Activated CD4-positive, alpha-beta T cell treated with anti-CD3 and anti-CD28 coated beads for 36 hours (primary cell): ENCODE measurements around the gene FILIP1. TPM values are rescaled to one million over a fixed set of nuclear protein-coding genes. Genes with fewer than 3 reads are reported as not detected.

Source experiments
- ATAC-seq: fragments of 200-7000 bp; cut with Tn5 transposase; one replicate; pipeline ENCODE4 v1.10.0; 2021; ENCODE audit warnings: mild to moderate bottlenecking, moderate library complexity
- CTCF ChIA-PET: fragments of 350-600 bp; sonication (Branson Sonifier 250); formaldehyde crosslinking; loops from one replicate; lab custom pipeline; 2021; ENCODE audit warnings: antibody characterized with exemption; lab: Charles Lee
- POLR2A ChIA-PET: fragments of 350-600 bp; sonication (Branson Sonifier 250); formaldehyde crosslinking; loops from one replicate; lab custom pipeline; 2021; ENCODE audit warnings: antibody characterized with exemption, inconsistent platforms; lab: Charles Lee
- DNase-seq: peaks from one replicate; pipeline ENCODE4 v3.0.0-alpha.2; 2020
- H3K27ac Mint-ChIP-seq: one replicate; pipeline ENCODE4 v1.8.0; 2021; ENCODE audit warnings: mixed read lengths
- H3K27me3 Mint-ChIP-seq: one replicate; pipeline ENCODE4 v1.8.0; 2021; ENCODE audit warnings: mixed read lengths
- H3K36me3 Mint-ChIP-seq: one replicate; pipeline ENCODE4 v1.8.0; 2021; ENCODE audit warnings: low read depth, mixed read lengths
- H3K4me1 Mint-ChIP-seq: one replicate; pipeline ENCODE4 v1.8.0; 2021; ENCODE audit warnings: mixed read lengths
- H3K4me3 Mint-ChIP-seq: one replicate; pipeline ENCODE4 v1.8.0; 2021; ENCODE audit warnings: mild to moderate bottlenecking, moderate library complexity, mixed read lengths
- H3K9me3 Mint-ChIP-seq: one replicate; pipeline ENCODE4 v1.8.0; 2021; ENCODE audit warnings: low read depth, mixed read lengths
- intact Hi-C, 2 experiments: fragments of 100-400 bp; cut with DNase I in 1 of 2; cut with micrococcal nuclease in 1 of 2; formaldehyde crosslinking; loops; one replicate each; pipeline versions ENCODE4 v1.14.2 to v1.15.1; 2022 to 2024; cut with DNase I, micrococcal nuclease
- total RNA-seq, 2 experiments: library from RNA; stranded (reverse); gene quantifications; one replicate each; pipeline ENCODE4 v1.2.3, GENCODE V29; 2021

FILIP1 gene
- total RNA-seq, 2 experiments from 2014 or later, result not detected

DNA sequence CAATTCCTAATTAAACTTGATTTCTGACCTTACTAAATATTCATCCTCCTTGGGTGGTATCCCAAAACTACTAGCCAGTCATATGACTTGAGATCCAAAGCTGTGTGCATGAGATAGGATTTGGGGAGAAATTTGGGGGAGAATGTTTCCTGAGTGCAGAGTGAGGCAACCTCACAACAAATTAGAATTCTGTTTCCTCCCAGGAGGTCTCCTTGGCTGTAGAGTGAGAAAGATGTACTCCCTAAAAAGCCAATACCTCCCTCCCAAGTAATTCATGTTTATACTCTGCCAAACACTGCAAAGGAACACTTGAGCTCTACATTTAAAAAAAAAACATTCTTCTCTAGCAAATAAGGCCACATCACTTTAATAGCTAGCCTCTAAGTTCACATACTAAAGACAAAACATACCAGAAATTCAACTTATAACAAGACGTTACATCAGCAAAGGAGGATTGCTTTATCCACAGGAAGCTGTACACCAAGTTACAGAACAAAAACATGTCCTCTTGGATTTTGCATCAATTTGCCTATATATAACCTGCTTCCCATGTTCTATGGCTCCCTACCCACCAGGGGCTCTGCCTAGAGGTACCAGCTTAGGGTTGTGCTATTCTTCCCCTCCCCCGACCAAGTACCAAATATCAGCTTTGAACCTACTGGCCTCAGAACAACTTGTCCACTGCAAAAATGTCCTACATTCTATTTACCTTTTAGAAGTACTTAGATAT lies 193.6 kb downstream of the FILIP1 start:
- no peaks in the 10 kb centered on the region for H3K4me1 Mint-ChIP-seq
- peaks cover 2% of the 10 kb centered on the region for H3K27me3 Mint-ChIP-seq
- no peak for ATAC-seq
- intact Hi-C loops, result loop anchor here (5.0 kb wide), 1 partner anchor 247 kb away; no protein-coding TSS in a partner anchor
- H3K9me3 Mint-ChIP-seq, result no peaks in the 10 kb centered on the region
- POLR2A ChIA-PET, result no interaction called here
- H3K27ac Mint-ChIP-seq, result no peak overlapping the region
- no peaks in the 10 kb centered on the region for H3K36me3 Mint-ChIP-seq
- CTCF ChIA-PET, result interaction anchor here (0.7 to 1.3 kb wide), 3 partner anchors 11 to 499 kb away, joined by 3 read pairs; no protein-coding TSS in a partner anchor
- no peak for DNase-seq
- H3K4me3 Mint-ChIP-seq, result no peak overlapping the region

DNA sequence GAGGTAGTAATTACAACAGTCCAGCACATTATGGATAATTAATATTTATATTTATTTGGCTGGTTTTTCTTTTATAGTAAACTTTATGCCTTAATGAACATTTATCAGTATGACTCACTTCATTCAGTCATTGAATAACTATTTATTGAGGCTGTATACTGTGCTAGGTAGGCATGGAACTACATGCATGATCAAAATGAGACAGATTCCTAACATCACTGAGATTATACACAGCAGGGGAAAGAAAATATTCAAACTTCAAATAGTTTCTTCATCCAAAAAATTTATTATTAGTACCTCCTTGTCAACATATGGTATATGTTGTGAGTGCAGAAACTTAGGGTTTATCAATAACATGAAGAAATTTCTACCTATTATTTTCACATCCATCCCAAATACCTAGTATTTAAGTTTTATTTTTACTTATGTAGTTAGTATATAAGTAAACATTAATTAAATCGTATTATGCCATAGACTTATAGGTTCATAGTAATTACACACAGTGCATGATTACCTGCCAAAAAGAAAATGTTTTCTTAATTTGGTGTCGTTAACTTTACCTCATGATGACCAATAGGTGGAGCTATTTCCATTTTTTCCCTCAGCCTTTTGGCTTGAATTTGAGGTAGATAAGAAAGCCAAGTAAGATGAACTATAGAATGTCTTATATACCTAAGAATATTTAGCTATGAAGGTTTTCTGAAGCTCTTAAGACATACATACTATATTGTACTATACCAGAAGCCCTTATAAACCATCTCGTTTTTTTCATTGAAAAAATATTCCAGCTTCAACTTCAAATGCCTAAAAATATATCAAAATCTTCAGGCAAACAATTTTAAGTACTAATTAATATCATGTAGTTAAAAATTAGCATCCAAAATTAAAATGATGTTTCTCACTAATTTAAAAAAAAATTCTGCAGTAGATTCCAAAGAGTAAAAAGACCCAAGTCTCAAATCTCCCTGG lies 196.5 kb downstream of the FILIP1 start:
- DNase-seq (no peak), ATAC-seq (peak; percentile 42)
- no peaks in the 10 kb centered on the region for H3K4me1 Mint-ChIP-seq
- no peak overlapping the region for H3K27ac Mint-ChIP-seq
- H3K9me3 Mint-ChIP-seq, result no peaks in the 10 kb centered on the region
- ChIA-PET POLR2A (no interaction called here), CTCF (interaction anchor here (0.6 to 1.2 kb wide), 21 partner anchors 9 to 1674 kb away, joined by 3 to 10 read pairs (median 3); no protein-coding TSS in a partner anchor)
- intact Hi-C loops, result loop anchor here (1.0 to 5.0 kb wide), 3 partner anchors 31 to 250 kb away; no protein-coding TSS in a partner anchor
- H3K27me3 Mint-ChIP-seq, result no peaks in the 10 kb centered on the region
- H3K4me3 Mint-ChIP-seq, result no peak overlapping the region
- no peaks in the 10 kb centered on the region for H3K36me3 Mint-ChIP-seq

DNA sequence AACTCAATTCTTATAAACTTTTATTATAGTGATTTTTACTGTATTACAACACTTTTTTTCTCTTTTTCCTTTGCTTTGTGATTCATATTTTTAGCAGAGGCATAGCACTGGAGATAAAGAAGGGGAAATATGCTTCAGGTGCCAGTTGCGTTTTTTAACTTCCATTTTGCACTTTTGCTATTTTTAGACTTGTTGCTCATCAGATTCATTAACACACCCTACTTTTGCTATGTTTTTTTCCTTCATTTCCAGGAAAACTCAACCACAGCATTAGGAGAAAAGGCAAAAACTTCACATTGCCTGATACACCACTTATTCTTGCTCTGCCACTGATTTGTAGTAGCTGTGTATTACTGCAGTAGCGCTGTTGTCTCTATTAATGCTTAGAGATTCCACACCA lies 201.0 kb downstream of the FILIP1 start:
- DNase-seq (no peak), ATAC-seq (no peak)
- Mint-ChIP-seq H3K27me3 (no peaks in the 10 kb centered on the region), H3K9me3 (no peaks in the 10 kb centered on the region), H3K4me1 (peaks cover 7% of the 10 kb centered on the region), H3K36me3 (peaks cover 8% of the 10 kb centered on the region), H3K27ac (no peak overlapping the region), H3K4me3 (no peak overlapping the region)
- CTCF ChIA-PET, result no interaction called here
- intact Hi-C loops, result no loop called here
- POLR2A ChIA-PET, result no interaction called here

DNA sequence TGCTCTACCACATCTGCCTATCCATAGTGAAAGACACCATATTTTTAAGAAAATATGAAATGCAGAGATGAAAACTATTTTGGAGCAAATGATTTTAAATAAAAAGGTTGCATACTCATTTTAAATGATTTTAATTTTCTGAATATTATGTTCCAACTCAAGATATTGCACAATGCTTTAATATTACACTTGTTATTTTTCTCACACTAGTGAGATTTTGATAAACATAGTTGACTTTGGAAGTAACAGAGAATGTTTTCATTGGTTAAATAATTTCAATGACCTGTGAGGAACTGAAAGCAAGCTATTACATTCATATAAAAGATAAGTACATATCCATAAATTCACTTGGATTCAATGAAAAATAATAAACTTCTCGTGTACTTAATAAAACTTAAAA lies 201.9 kb downstream of the FILIP1 start:
- Mint-ChIP-seq H3K4me1 (peaks cover 15% of the 10 kb centered on the region), H3K27ac (no peak overlapping the region), H3K27me3 (no peaks in the 10 kb centered on the region), H3K36me3 (peaks cover 8% of the 10 kb centered on the region), H3K9me3 (no peaks in the 10 kb centered on the region), H3K4me3 (no peak overlapping the region)
- ChIA-PET CTCF (no interaction called here), POLR2A (no interaction called here)
- DNase-seq (no peak), ATAC-seq (no peak)
- intact Hi-C loops, result no loop called here

DNA sequence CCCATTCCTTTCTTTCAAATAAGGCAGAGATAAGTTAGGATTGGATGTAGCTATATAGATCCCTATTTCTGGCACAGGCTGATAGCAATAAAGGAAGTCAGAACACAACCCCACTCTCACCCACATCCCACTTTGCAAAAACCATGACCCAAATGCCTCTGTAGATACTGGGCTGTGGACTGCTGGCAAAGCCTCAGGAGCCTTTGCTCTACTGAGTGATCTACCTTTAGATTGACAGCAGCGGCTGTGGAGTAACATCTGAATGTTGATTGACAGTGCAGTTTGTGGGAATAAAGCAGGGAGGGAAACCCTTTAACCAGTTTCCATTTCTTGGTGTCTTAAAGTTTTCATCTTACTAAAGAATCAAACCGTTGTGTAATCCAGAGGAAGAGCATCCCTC lies 202.3 kb downstream of the FILIP1 start:
- H3K27ac Mint-ChIP-seq, result no peak overlapping the region
- H3K36me3 Mint-ChIP-seq, result peaks cover 8% of the 10 kb centered on the region
- H3K4me3 Mint-ChIP-seq, result no peak overlapping the region
- no peak for ATAC-seq
- ChIA-PET POLR2A (no interaction called here), CTCF (no interaction called here)
- no peaks in the 10 kb centered on the region for H3K27me3 Mint-ChIP-seq
- H3K9me3 Mint-ChIP-seq, result no peaks in the 10 kb centered on the region
- H3K4me1 Mint-ChIP-seq, result peaks cover 19% of the 10 kb centered on the region
- intact Hi-C loops, result no loop called here
- no peak for DNase-seq

DNA sequence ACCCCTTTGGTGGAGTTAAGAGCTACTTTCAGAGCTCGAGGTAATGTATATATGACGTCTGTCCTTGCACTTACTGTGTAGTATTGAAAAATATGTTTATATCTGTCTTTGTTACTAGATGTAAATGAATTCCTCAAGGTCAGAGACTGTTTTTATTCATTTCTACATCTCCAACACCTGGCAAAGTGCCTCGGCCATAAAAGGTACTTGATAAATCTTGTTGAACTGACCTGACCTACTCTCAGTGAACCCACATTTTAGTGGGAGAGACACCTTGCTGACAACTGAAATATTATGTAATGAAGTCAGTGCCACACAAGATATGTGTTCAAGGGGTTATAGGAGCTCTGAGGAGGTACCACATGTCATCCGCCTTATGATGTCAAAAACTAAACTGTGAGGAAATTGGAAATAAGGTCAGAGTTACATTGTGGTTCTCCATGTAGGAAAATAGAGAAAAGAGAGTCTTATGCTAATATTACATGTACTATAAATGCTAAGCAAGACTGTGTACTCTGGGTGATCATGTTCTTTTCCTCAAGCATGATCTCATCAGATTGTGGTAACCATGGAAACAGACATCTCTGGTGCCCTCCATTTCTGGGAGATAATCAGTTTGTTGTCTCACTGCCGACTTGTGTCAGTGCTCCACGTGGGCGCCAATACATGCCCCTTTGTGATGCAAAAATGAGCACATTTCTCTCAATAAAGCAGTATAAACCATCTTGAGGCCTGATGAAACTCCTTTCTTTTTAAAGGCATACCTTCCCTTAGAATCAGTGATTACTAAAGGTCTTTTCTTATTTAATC lies 203.3 kb downstream of the FILIP1 start:
- Mint-ChIP-seq H3K4me3 (no peak overlapping the region), H3K9me3 (no peaks in the 10 kb centered on the region), H3K27ac (no peak overlapping the region), H3K36me3 (peaks cover 8% of the 10 kb centered on the region), H3K4me1 (peaks cover 24% of the 10 kb centered on the region), H3K27me3 (no peaks in the 10 kb centered on the region)
- ATAC-seq, result no peak
- ChIA-PET POLR2A (no interaction called here), CTCF (no interaction called here)
- DNase-seq, result no peak
- intact Hi-C loops, result no loop called here

DNA sequence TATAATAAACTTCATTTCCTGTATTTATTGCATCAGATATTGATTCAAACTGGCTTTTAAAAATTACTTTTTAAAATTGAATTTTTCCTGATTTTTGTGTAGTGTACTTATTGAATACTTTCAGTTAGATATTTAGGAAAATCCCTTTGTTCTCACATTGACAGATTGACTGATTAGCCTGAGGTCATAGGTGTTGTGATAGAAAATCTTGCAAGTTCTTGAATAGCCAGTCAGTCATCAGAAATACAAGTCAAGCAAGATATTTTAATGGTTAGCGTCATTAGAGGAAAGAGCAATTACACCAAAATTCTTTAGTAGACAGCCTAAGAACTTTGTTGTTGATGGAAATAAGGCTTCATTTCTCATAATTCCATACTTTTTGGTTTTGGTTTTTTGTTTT lies 205.6 kb downstream of the FILIP1 start:
- Mint-ChIP-seq H3K9me3 (no peaks in the 10 kb centered on the region), H3K27me3 (no peaks in the 10 kb centered on the region), H3K4me3 (no peak overlapping the region), H3K27ac (peak overlapping the region; percentile 73), H3K4me1 (peaks cover 24% of the 10 kb centered on the region), H3K36me3 (peaks cover 8% of the 10 kb centered on the region)
- intact Hi-C loops, result loop anchor here in 1 of 2 experiments (10.0 kb wide), 1 partner anchor 1703 kb away; no protein-coding TSS in a partner anchor
- ChIA-PET CTCF (interaction anchor here (1.5 kb wide), 1 partner anchor 9 kb away, joined by 3 read pairs; no protein-coding TSS in a partner anchor), POLR2A (no interaction called here)
- ATAC-seq (no peak), DNase-seq (no peak)

DNA sequence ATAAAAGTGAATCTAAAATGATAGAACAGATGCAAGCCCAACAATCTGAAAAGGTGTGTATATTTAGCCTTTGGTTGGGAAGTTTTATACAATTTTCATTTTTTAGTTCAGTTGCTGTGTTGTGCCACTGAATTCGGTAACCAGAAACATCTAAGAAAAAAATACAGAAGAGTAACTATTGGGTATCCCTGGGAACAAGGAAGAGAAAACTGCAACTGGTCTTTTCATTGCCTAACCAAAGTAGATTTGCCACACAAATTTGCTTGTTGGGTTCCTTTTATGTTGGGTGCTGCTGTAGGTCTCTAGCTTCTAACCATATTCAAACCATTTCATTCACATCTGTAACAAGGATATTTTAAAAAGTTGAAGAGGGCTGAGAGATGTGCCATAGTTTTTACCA lies 206.2 kb downstream of the FILIP1 start:
- intact Hi-C loops, result loop anchor here in 1 of 2 experiments (10.0 kb wide), 1 partner anchor 1703 kb away; no protein-coding TSS in a partner anchor
- H3K4me1 Mint-ChIP-seq, result peaks cover 28% of the 10 kb centered on the region
- DNase-seq (no peak), ATAC-seq (no peak)
- peaks cover 8% of the 10 kb centered on the region for H3K36me3 Mint-ChIP-seq
- no peak overlapping the region for H3K4me3 Mint-ChIP-seq
- H3K27ac Mint-ChIP-seq, result peak overlapping the region; percentile 73
- CTCF ChIA-PET, result interaction anchor here (1.5 kb wide), 1 partner anchor 10 kb away, joined by 3 read pairs; no protein-coding TSS in a partner anchor
- POLR2A ChIA-PET, result no interaction called here
- H3K27me3 Mint-ChIP-seq, result no peaks in the 10 kb centered on the region
- no peaks in the 10 kb centered on the region for H3K9me3 Mint-ChIP-seq

DNA sequence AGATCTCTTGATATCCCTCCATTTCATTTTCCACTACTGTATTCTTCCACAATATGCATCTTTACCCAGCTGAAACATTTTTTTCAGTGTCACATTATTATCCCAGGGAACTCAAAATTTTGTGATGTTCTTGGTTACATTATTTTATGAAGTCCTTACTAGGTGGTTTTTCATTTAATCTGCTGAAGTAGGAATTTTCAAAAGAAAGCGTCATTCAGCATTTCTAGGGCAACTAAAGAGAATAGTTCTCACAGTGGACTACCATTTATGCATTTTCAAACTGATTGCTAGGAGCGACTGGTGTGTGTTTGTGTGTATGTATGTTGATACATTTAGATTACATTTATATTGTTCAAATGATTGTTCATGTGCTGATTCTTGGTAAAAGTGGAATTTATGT lies 206.6 kb downstream of the FILIP1 start:
- H3K4me1 Mint-ChIP-seq, result peaks cover 31% of the 10 kb centered on the region
- no peaks in the 10 kb centered on the region for H3K27me3 Mint-ChIP-seq
- ATAC-seq (no peak), DNase-seq (no peak)
- ChIA-PET POLR2A (no interaction called here), CTCF (no interaction called here)
- H3K27ac Mint-ChIP-seq, result peak overlapping the region; percentile 73
- H3K4me3 Mint-ChIP-seq, result no peak overlapping the region
- intact Hi-C loops, result loop anchor here in 1 of 2 experiments (10.0 kb wide), 1 partner anchor 1702 kb away; no protein-coding TSS in a partner anchor
- no peaks in the 10 kb centered on the region for H3K9me3 Mint-ChIP-seq
- peaks cover 8% of the 10 kb centered on the region for H3K36me3 Mint-ChIP-seq

DNA sequence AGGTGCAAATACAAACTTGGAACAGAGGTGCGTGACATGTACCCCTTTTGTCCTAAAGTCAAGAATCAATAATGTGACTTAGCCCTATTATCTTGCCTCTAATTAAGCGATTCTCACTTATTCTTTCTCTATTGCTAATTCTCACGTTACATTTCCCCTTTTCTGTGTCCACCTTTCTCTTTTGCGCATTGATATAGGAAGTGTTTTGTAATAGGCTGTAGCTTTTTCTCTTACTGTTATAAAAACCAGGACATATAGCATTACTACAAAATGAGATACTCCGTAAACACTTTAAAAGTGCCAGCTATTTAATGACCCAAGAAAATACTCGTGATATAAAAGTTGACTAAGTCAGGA lies 208.3 kb downstream of the FILIP1 start:
- ChIA-PET CTCF (interaction anchor here (0.9 to 2.3 kb wide), 4 partner anchors 10 to 41 kb away, joined by 3 to 18 read pairs (median 4); no protein-coding TSS in a partner anchor), POLR2A (interaction anchor here (0.6 to 2.3 kb wide), 4 partner anchors 17 to 82 kb away, joined by 3 to 7 read pairs (median 4); partner anchors contain the start of gene COX7A2)
- Mint-ChIP-seq H3K9me3 (no peaks in the 10 kb centered on the region), H3K36me3 (peaks cover 8% of the 10 kb centered on the region), H3K27ac (no peak overlapping the region), H3K4me3 (no peak overlapping the region), H3K27me3 (no peaks in the 10 kb centered on the region), H3K4me1 (peaks cover 43% of the 10 kb centered on the region)
- DNase-seq (no peak), ATAC-seq (no peak)
- intact Hi-C loops, result loop anchor here (2.0 to 10.0 kb wide), 4 partner anchors 18 to 1700 kb away; partner anchors contain the start of gene SENP6 (in 1 of the 2)
